B cell (primary cell): Measurements from ENCODE around the gene ADAMTS16. TPM values are rescaled to one million over a fixed set of nuclear protein-coding genes. Genes with fewer than 3 reads are reported as not detected.

Source experiments
- ATAC-seq: fragments of 200-7000 bp; cut with Tn5 transposase; one replicate; pipeline ENCODE4 v1.10.0; 2021; ENCODE audit warnings: low read depth, mild to moderate bottlenecking, moderate number of reproducible peaks, moderate library complexity
- CTCF ChIA-PET: fragments of 350-600 bp; sonication (Branson Sonifier 250); formaldehyde crosslinking; loops from one replicate; lab custom pipeline; 2021; ENCODE audit warnings: antibody characterized with exemption, inconsistent platforms; lab: Charles Lee
- POLR2A ChIA-PET: fragments of 350-600 bp; sonication (Branson Sonifier 250); formaldehyde crosslinking; loops from one replicate; lab custom pipeline; 2021; ENCODE audit warnings: antibody characterized with exemption; lab: Charles Lee
- DNase-seq: peaks from one replicate; pipeline ENCODE4 v3.0.0; 2013
- H2AFZ ChIP-seq: 2 replicates; pipeline ENCODE4 v1.6.1; 2012; ENCODE audit warnings: mild to moderate bottlenecking, low read depth, low read length; ENCODE audit not compliant: insufficient read depth, poor library complexity, severe bottlenecking
- H3K27ac ChIP-seq, 2 donors: 1 replicate in 1 of 2; 2 replicates in 1 of 2; pipeline ENCODE4 v1.5.1; 2012 to 2013; ENCODE audit warnings: low read length in 2 of 2, mild to moderate bottlenecking in 2 of 2, moderate library complexity in 1 of 2
- H3K27me3 ChIP-seq, 4 experiments: fragments of 200-600 bp in 1 of 4; sonication (generic) in 1 of 4; replicated peaks in 1 of 4; 1 replicate in 2 of 4; 2 replicates in 2 of 4; pipeline versions ENCODE4 v1.6.1 to v1.7.0; 2013 to 2016; ENCODE audit warnings: low read length in 3 of 4, mild to moderate bottlenecking in 2 of 4, mixed read lengths in 1 of 4, moderate library complexity in 1 of 4; ENCODE audit not compliant: insufficient read depth in 4 of 4, control insufficient read depth in 3 of 4; ENCODE audit errors: control extremely low read depth in 1 of 4
- H3K36me3 ChIP-seq, 2 experiments: replicated peaks in 1 of 2; 1 replicate in 1 of 2; 2 replicates in 1 of 2; pipeline versions ENCODE4 v1.6.1 to v1.7.1; 2013; ENCODE audit warnings: low read length in 1 of 2; ENCODE audit not compliant: insufficient read depth in 2 of 2, control insufficient read depth in 1 of 2; ENCODE audit errors: control extremely low read depth in 1 of 2, extremely low read depth in 1 of 2
- H3K4me1 ChIP-seq, 2 donors: fragments of 200-600 bp in 1 of 2; sonication (generic) in 1 of 2; 1 replicate in 1 of 2; 2 replicates in 1 of 2; pipeline versions ENCODE4 v1.5.1 to v1.6.1; 2013 to 2017; ENCODE audit warnings: low read length in 2 of 2; ENCODE audit not compliant: control insufficient read depth in 2 of 2, insufficient read depth in 2 of 2
- H3K4me2 ChIP-seq: replicated peaks from 2 replicates; pipeline ENCODE3; 2012; ENCODE audit warnings: mild to moderate bottlenecking, low read depth, low read length; ENCODE audit not compliant: poor library complexity, severe bottlenecking
- H3K4me3 ChIP-seq, 5 experiments: fragments of 200-600 bp in 1 of 5; sonication (generic) in 1 of 5; 1 replicate in 3 of 5; 2 replicates in 2 of 5; pipeline versions ENCODE4 v1.5.1 to v1.7.0; 2011 to 2016; ENCODE audit warnings: low read length in 4 of 5, mild to moderate bottlenecking in 4 of 5, low read depth in 2 of 5, control low read depth in 1 of 5, moderate library complexity in 1 of 5; ENCODE audit not compliant: insufficient read depth in 1 of 5; ENCODE audit errors: control extremely low read depth in 1 of 5, extremely low read depth in 1 of 5
- H3K79me2 ChIP-seq: fragments of 200-600 bp; sonication (generic); one replicate; pipeline ENCODE4 v1.6.0; 2016; ENCODE audit warnings: low read length; ENCODE audit not compliant: control insufficient read depth, insufficient read depth
- H3K9ac ChIP-seq: fragments of 200-600 bp; sonication (generic); 2 replicates; pipeline ENCODE4 v1.6.1; 2017; ENCODE audit warnings: mild to moderate bottlenecking, low read length, moderate library complexity
- H3K9me3 ChIP-seq, 3 donors: one replicate each; pipeline versions ENCODE4 v1.6.1 to v1.7.1; 2013; ENCODE audit warnings: low read length in 2 of 3; ENCODE audit not compliant: control insufficient read depth in 2 of 3, insufficient read depth in 1 of 3; ENCODE audit errors: control extremely low read depth in 1 of 3
- H4K20me1 ChIP-seq: 2 replicates; pipeline ENCODE4 v1.6.0; 2012; ENCODE audit warnings: mild to moderate bottlenecking, low read length; ENCODE audit not compliant: insufficient read depth, control insufficient read depth, poor library complexity, severe bottlenecking
- H3K27ac Mint-ChIP-seq: one replicate; pipeline ENCODE4 v1.8.0; 2021; ENCODE audit warnings: mixed read lengths
- H3K27me3 Mint-ChIP-seq: one replicate; pipeline ENCODE4 v1.8.0; 2021; ENCODE audit warnings: mixed read lengths
- H3K4me1 Mint-ChIP-seq: one replicate; pipeline ENCODE4 v1.8.0; 2021; ENCODE audit warnings: mixed read lengths
- H3K4me3 Mint-ChIP-seq: one replicate; pipeline ENCODE4 v1.8.0; 2021; ENCODE audit warnings: mixed read lengths
- H3K9me3 Mint-ChIP-seq: one replicate; pipeline ENCODE4 v1.8.0; 2022; ENCODE audit warnings: mixed read lengths; ENCODE audit not compliant: insufficient read depth
- CTCF ChIP-seq: fragments of 200-600 bp; IDR thresholded peaks from one replicate; pipeline ENCODE4 v1.8.0; 2022; ENCODE audit warnings: antibody characterized with exemption, mild to moderate bottlenecking
- EZH2 ChIP-seq: IDR thresholded peaks from 2 replicates; pipeline ENCODE4 v1.6.1; 2012; ENCODE audit warnings: borderline replicate concordance, low read depth, mild to moderate bottlenecking, moderate library complexity, low read length; ENCODE audit not compliant: insufficient read depth, poor library complexity, severe bottlenecking
- WGBS: methylation state at CpG from one replicate; pipeline ENCODE4 v1.1.5; 2013; ENCODE audit warnings: missing lambda C conversion rate; ENCODE audit not compliant: insufficient coverage; 5-methylcytosine and 5-hydroxymethylcytosine counted together
- intact Hi-C: fragments of 100-400 bp; cut with micrococcal nuclease; formaldehyde crosslinking; loops from one replicate; pipeline ENCODE4 v1.10.0; 2022
- polyA plus RNA-seq: library from polyadenylated mRNA; depleted of rRNA; stranded (reverse); fragments of >200 nt; gene quantifications from 2 replicates; pipeline ENCODE4 v1.2.3, GENCODE V29; 2012
- total RNA-seq, 2 donors: library from RNA; stranded (reverse); fragments of 120-200 nt in 1 of 2; gene quantifications; 1 replicate in 1 of 2; 2 replicates in 1 of 2; pipeline versions ENCODE4 v1.2.3 to v1.2.4, GENCODE V29; 2013 to 2022

ADAMTS16 gene
- total and polyA plus RNA-seq, 2 donors (not counting 1 experiment from before 2014, with no cell fraction given): not detected

GRCh38 chr5:5116956-5117355, 23.2 kb upstream of the ADAMTS16 start:
- Histone ChIP-seq H3K9ac (no peak overlapping the region), H3K9me3 (peaks cover 0 to 13% (median 0%) of the 10 kb centered on the region in 3 donors), H2AFZ (no peak overlapping the region), H3K4me2 (no peak overlapping the region), H3K27ac (no peak overlapping the region), H4K20me1 (no peaks in the 10 kb centered on the region), H3K36me3 (no peaks in the 10 kb centered on the region), H3K79me2 (no peaks in the 10 kb centered on the region), H3K27me3 (no peaks in the 10 kb centered on the region), H3K4me1 (no peaks in the 10 kb centered on the region), H3K4me3 (no peak overlapping the region)
- ChIA-PET POLR2A (no interaction called here), CTCF (no interaction called here)
- H3K9me3 Mint-ChIP-seq: peaks cover 7% of the 10 kb centered on the region
- TF ChIP-seq EZH2: no peak
- TF ChIP-seq CTCF: no peak
- intact Hi-C loops: no loop called here
- no peaks in the 10 kb centered on the region for H3K4me1 Mint-ChIP-seq
- DNase-seq (no peak), ATAC-seq (no peak)
- no peak overlapping the region for H3K27ac Mint-ChIP-seq
- H3K27me3 Mint-ChIP-seq: no peaks in the 10 kb centered on the region
- H3K4me3 Mint-ChIP-seq: no peak overlapping the region

GRCh38 chr5:5122776-5123175, 17.4 kb upstream of the ADAMTS16 start:
- intact Hi-C loops: no loop called here
- ATAC-seq: no peak
- Histone ChIP-seq H3K27ac (no peak overlapping the region), H3K4me2 (no peak overlapping the region), H3K4me1 (no peaks in the 10 kb centered on the region), H2AFZ (no peak overlapping the region), H3K9me3 (peaks cover 0 to 5% (median 0%) of the 10 kb centered on the region in 3 donors), H3K36me3 (no peaks in the 10 kb centered on the region), H3K27me3 (no peaks in the 10 kb centered on the region), H3K4me3 (no peak overlapping the region), H4K20me1 (no peaks in the 10 kb centered on the region), H3K9ac (no peak overlapping the region), H3K79me2 (no peaks in the 10 kb centered on the region)
- ChIA-PET POLR2A (no interaction called here), CTCF (no interaction called here)
- no peaks in the 10 kb centered on the region for H3K4me1 Mint-ChIP-seq
- peaks cover 4% of the 10 kb centered on the region for H3K27me3 Mint-ChIP-seq
- no peak overlapping the region for H3K27ac Mint-ChIP-seq
- H3K9me3 Mint-ChIP-seq: peaks cover 4% of the 10 kb centered on the region
- DNase-seq: no peak
- H3K4me3 Mint-ChIP-seq: no peak overlapping the region
- TF ChIP-seq CTCF (no peak), EZH2 (no peak)
- no CpG with 5 or more reads among the region's 3 CpGs for WGBS
